HG02798 (cell line): ENCODE measurements around the gene PDZD4.

ENCODE experiments used
- ATAC-seq: cut with Tn5 transposase; IDR thresholded peaks from one replicate; pipeline ENCODE4 v1.9.1; 2021; ENCODE audit warnings: mild to moderate bottlenecking; ENCODE audit not compliant: unreplicated experiment, poor library complexity

PDZD4 gene

DNA sequence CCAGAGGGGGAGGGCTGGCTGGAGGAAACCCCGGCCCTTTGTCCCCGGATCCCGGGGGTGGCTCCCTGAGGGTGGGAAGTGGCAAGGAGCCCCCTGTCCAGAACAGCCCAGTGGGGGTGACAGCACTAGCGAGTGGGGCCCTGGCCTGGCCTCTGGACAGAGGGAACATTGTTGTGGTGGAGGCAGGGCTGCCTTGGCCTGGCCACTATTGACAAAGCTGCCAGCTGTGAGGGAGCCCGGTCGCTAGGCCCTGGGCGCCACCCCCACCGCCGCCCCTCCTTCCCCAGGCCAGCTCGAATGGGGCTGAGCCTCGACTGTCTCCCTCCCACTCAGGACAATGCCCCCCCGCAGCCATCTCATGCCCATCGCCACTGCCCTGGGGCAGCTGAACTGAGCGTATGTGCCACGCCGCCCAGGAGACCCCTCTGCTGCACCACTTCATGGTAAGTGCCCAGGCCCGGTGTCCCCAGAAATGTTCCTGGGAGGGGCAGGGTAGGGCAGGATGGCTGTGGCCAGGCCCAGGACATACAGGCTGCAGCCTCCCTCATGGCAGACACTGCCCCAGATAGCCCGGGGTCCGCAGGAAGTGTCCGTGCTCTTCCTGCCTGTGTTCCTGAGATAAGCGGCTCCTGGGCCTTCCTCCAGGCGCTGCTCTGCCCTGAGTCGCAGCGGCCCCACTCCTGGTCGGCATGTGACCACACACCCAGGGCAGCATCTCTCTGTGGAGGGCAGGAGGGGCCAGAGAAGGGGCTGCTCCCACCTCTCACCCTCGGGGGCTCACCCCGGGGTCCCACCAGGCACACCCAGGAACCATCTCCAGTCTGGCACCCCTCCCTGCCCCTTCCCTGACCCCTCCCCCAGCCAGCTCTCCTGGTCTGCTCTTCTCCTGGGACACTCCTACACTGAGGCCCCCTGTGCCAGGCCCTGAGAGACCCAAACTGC lies 64.9 kb downstream of the PDZD4 start:
- no peak for ATAC-seq

DNA sequence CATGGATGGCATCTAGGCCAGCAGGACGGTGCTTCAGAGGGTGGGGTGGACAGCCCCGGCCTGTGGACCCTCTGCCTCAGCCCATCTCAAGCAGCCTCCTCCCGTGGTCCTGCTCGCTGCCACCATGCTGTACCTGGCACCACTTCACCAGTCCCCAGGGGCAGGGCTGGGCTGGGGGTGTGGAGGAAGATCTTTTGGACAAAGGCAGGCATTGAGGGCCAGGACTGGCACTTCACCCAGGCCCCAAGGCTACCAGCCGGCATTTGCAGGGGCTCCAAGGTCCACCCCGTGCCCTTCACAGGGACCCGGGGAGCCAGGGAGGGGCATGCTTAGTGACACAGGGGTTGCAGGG lies 65.6 kb downstream of the PDZD4 start:
- ATAC-seq: no peak

DNA sequence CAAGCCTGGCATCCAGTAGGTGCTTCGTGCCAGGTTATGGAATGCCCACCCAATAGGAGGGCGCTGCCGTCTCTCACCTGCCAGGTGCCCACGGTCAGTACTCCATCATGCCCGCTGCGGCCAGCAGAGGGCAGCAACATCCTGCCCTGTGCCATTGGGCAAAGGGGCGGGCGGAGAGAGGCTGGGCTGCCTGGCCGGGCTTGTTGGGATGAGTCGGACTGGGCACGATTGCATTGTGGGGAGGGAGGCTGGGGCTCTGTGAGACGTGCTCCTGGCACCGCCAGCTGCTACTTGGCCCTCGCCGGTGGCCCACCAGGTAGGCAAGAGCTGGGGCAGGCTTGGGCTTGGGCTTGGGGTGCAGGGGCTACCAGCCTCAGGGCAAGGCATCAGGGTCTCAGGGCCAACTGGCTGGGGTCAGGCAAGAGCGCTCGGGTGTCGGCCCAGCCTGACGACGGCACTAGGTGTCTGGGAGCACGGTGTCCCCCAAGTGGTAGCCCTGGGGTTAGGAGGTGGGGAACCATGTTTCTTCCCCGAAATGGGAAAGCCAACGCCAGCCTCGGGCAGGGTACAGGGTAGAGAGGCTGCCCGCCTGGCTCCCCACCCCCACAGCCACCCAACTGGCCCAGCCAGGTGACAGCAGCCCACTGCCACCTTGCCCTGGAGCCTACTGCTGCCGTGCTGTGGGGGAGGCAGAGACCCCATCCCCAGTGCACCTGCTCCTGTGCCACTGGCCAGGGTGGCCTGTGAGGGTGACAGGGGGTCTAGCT lies 66.2 kb downstream of the PDZD4 start, which contains the start of gene PLXNB3:
PLXNB3 (plus strand) TSS at position 261 of the 767 bp plus-strand sequence. CDS start 1,287 bp downstream, outside the sequence.
- ATAC-seq: peak; percentile 71

DNA sequence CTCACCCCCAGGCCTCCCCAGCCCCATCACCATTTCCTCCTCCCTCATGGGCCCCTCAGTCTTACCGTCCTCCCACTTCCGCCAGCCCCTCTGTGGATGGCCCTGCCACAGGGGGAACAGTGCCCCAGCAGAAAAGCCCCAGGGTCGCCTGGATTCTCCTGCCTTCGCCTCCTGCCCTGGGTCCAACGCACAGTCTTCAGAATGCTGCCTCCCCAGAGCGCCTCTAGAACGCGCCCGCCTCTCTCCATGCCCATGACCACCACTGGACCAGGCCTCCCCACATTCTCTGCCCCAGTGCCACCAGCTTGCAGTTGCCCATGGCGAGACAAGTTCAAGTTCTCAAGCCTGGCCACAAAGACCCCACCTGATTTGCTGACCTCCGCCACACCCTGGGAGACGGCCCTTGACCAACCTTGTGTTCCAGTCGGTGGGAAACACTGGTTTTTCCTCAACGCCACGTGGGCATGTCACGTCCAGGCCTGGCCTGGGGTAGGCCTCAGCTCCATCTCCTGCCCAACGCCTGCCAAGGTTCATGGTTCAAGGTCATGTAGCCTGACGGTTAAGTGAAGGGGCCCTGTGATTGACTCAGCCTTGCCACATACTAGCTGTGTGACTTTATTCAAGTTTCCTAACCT lies 66.9 kb downstream of the PDZD4 start:
- ATAC-seq: no peak

DNA sequence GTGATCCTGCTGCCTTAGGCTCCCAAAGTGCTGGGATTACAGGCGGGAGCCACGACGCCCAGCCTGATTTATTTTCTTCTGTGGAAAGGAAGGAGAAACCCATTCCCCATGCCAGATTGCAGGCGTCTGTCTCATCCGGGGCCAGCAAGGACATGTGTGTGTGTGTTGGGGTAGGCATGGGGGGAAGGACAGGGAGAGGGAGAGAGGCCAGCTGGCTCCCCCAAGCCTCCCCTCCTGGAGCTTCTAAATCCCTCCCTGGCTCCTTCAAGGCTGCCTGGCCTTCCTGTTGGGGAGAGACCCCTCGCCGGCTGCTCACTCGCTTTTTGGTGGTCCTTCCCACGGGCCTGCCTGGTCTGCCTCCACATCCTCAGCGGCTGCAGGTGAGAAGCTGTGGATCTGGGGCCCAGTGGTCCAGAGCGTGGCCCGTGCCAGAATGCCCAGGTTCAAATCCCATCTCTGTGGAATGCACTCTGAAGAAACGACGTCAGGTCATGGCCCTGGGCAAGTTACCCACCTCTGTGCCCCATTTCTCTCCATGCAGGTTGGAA lies 67.6 kb downstream of the PDZD4 start:
- no peak for ATAC-seq

DNA sequence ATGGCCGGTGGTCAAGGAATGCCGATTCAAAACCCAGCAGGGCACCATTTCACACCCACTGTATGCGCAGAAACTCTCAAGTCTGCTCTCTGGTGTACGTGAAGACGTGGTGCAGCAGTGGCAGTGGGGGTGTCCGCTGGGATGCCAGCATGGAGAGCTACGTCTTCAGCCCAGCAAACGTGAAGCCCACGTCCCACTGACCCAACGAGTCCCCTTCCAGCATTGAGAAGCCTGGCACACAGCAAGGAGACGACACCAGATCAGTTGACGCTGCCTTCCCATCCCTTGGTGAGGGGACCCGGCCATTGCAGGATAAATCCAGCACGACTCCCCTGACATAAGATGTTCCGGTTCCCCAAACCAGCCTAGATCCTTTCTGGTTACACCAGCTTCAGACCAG lies 68.5 kb downstream of the PDZD4 start:
- no peak for ATAC-seq

GRCh38 chrX:153755136-153755535 lies 75.2 kb downstream of the PDZD4 start:
- ATAC-seq: no peak
